ENCODE measurements around the gene HDAC3.

Gene HDAC3

DNA sequence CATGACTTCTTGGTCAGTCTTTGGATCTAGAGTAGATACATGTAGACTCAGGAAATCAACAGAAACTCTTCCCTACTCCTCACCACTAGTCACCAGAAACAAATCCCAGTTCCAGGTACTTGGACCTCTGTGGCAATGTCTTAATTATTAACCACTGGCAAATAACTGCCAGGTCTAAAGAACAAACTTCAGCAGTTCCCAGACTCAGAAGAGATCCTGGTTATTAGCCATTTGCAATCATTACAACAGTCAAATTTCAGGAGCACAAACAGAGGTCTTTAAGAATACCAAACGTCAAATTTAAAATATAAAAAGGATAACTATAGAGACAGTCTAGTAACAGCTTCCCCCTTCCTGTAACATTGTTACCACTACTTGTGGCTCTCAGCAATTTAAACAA, 28.1 kb downstream of the HDAC3 start:
- TF ChIP-seq, protein P1, sequence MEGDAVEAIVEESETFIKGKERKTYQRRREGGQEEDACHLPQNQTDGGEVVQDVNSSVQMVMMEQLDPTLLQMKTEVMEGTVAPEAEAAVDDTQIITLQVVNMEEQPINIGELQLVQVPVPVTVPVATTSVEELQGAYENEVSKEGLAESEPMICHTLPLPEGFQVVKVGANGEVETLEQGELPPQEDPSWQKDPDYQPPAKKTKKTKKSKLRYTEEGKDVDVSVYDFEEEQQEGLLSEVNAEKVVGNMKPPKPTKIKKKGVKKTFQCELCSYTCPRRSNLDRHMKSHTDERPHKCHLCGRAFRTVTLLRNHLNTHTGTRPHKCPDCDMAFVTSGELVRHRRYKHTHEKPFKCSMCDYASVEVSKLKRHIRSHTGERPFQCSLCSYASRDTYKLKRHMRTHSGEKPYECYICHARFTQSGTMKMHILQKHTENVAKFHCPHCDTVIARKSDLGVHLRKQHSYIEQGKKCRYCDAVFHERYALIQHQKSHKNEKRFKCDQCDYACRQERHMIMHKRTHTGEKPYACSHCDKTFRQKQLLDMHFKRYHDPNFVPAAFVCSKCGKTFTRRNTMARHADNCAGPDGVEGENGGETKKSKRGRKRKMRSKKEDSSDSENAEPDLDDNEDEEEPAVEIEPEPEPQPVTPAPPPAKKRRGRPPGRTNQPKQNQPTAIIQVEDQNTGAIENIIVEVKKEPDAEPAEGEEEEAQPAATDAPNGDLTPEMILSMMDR (IDR thresholded peaks at IDR 0.05; ENCODE audit: low read depth, low read length, missing control alignments), result no peak
- DNase-seq (ENCODE audit: low read depth), result no peak
- in situ Hi-C loops (cut with HindIII; ENCODE audit: low sequenced_read_pairs), result no loop called here
- no peak overlapping the region for H3K4me3 ChIP-seq (ENCODE audit: low read depth, low read length)

DNA sequence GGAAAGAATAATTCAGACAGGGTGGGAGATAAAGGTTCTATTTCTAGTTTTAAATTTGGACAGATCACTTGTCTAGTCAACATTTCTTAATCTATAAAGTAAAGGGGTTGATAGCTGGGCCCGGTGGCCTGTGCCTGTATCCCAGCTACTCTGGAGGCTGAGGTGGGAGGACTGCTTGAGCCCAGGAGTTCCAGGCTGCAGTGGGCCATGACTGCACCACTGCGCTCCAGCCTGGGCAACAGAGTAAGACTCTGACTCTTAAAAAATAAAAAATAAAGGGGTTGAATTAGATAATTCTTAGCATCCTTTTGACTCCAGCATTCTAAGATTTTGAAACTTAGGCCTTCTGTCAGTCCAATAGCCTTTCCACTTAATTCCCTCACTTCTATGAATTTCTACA, 28.6 kb downstream of the HDAC3 start:
- no peak overlapping the region for H3K4me3 ChIP-seq (ENCODE audit: low read depth, low read length)
- in situ Hi-C loops (cut with HindIII; ENCODE audit: low sequenced_read_pairs), result no loop called here
- TF ChIP-seq, protein P1 (IDR thresholded peaks at IDR 0.05; ENCODE audit: low read depth, low read length, missing control alignments), result no peak
- DNase-seq (ENCODE audit: low read depth), result no peak

DNA sequence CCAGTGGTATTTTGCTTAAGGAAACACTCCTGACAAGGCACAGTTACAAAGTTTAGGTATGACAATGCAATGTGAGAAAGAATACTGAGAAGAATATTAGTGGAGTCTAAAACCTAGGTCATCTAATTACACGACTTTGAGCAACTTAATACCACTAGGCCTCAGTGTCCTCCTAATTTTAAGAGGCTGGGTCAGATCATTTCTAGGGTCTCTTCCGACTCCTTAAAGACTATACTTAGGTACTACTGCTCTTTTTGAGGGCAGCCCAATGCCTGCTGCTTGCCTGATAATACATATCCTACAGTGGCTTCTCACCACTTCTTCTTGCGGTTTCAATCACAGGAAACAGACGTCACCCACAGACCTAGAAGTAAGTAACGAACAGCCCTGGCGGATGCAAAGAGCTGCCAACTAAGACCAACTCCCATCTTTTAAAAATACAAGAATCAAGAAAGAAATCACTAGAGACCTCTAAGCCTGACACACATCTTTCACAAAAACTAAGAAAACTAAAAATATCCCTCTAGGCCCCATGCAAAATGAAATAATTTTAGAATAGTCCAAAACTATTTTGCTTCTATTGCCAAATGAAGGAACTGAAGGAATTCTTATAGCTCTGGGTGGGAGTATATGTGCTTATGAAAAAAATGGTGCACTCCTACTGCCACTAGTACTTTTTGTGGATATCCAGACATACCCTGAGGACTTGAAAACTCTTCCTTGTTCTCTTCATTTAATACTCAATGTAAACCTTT, 30.9 kb downstream of the HDAC3 start:
- TF ChIP-seq, protein P1 (IDR thresholded peaks at IDR 0.05; ENCODE audit: low read depth, low read length, missing control alignments), result no peak
- in situ Hi-C loops (cut with HindIII; ENCODE audit: low sequenced_read_pairs), result no loop called here
- no peak overlapping the region for H3K4me3 ChIP-seq (ENCODE audit: low read depth, low read length)
- no peak for DNase-seq (ENCODE audit: low read depth)

DNA sequence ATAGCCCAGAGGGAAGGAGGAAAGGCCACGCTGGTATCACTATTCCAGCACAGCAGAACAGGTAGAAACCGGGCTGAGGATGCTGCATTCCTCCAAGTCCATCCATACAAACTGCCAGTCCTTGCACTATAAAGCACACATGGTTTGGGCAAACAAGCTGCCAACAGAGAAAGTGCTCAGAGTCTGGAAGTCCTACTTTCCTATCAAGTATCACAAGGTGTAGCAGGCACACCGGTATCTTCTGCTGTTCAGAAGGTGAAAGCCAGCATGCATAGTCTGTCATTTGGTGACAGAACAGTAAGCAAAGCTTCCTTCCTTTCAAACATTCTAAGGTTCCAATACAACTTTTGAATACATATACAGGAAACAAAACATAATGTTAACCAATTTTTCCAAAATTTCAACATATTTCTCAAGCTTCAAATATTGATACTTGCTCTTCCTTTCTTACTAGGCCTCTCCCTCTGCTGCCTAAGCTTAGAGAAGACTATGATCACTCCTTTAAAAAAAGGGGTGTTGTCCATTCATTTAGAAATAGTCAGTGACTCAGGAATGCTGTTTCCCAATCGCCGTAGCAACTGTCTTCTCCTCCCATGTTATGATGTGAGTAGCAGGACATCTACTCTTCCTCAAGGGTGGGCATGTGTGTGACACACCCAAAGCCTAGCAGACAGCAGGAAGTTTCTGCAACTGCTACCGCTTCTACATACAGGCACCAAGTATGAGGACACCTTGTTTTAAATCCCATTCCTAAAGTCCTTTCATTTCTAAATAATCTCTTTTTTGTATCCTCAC, 32.5 kb downstream of the HDAC3 start:
- TF ChIP-seq, protein P1 (IDR thresholded peaks at IDR 0.05; ENCODE audit: low read depth, low read length, missing control alignments), result no peak
- peak; percentile 24 for DNase-seq (ENCODE audit: low read depth)
- H3K4me3 ChIP-seq (ENCODE audit: low read depth, low read length), result no peak overlapping the region
- in situ Hi-C loops (cut with HindIII; ENCODE audit: low sequenced_read_pairs), result no loop called here

DNA sequence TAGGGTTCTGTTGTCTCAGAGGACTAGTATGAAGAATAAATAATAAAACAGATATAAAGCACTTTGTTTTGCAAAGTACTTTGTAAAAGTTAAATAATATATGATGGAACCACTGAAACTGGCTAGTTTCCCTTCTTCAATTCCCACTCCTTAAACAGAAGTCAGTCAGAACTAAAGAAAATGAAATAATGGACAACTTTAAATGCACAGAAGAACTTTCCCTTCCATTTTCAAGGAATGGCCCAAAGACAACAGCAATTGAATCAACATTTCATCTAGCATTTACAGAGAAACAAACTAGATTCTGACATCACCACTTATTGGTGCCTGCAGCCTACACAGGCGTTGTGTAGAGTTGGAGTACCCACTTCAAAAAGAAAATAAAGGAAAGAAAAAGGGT, 34.0 kb downstream of the HDAC3 start:
- H3K4me3 ChIP-seq (ENCODE audit: low read depth, low read length), result no peak overlapping the region
- in situ Hi-C loops (cut with HindIII; ENCODE audit: low sequenced_read_pairs), result no loop called here
- DNase-seq (ENCODE audit: low read depth), result no peak
- TF ChIP-seq, protein P1 (IDR thresholded peaks at IDR 0.05; ENCODE audit: low read depth, low read length, missing control alignments), result no peak

DNA sequence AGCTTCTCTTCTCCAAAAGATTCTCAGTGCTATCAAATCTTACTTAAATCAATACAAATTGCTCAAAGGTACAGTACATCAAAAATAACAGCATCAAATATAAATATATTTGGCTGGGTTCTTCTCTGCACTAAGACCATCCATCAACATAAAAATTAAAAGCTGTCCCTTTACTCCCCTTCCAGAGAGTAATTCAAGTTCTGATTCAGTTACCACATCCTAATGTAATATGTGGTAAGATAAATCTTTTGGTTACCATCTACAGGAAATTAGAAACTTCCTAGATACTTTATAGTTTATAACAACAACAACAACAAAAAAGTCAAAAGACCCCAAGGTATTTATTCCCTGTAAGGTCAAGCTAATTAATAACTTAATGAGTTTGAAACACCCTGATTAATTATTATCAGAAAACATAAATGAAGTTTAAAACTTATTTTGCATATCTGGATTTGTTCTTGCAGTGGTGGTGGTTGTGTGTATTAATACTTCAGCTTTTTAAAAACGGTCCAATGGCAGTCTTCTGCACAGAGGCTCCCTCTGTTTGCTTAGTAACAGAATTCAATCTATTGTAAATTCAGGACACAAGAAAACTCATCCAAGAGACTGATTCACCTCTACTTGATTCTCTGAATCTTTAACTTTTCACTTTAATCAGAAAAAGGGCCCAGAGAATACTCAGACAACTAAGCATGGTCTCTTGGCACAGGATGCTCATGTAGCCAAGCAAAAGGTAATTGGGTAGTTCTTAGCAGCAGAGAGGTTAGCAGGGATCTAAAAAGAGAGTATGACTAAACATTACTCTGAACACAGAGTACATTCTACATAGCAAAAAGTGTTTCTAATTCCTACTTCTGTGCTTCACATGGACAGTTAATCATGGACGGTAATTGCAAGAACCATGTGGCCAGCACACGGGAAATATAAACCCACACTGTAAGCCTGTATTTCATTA, 38.0 kb downstream of the HDAC3 start:
- no peak overlapping the region for H3K4me3 ChIP-seq (ENCODE audit: low read depth, low read length)
- TF ChIP-seq, protein P1 (IDR thresholded peaks at IDR 0.05; ENCODE audit: low read depth, low read length, missing control alignments), result no peak
- no peak for DNase-seq (ENCODE audit: low read depth)
- in situ Hi-C loops (cut with HindIII; ENCODE audit: low sequenced_read_pairs), result no loop called here
